KMS-11 (cell line): ENCODE results near the gene NKX2-8.

ENCODE experiments used
- H2AFZ ChIP-seq: fragments of 200-600 bp; sonication (generic); 2 replicates; pipeline ENCODE4 v1.6.1; 2016; ENCODE audit warnings: antibody characterized with exemption, mixed run types, low read depth
- H3K27ac ChIP-seq: fragments of 200-600 bp; sonication (generic); 2 replicates; pipeline ENCODE4 v1.6.1; 2016; ENCODE audit warnings: mild to moderate bottlenecking, mixed run types
- H3K27me3 ChIP-seq: fragments of 200-600 bp; sonication (generic); 2 replicates; pipeline ENCODE4 v1.6.1; 2017; ENCODE audit warnings: mild to moderate bottlenecking, low read depth, mixed run types, moderate library complexity; ENCODE audit not compliant: insufficient read depth
- H3K36me3 ChIP-seq: fragments of 200-600 bp; sonication (generic); 2 replicates; pipeline ENCODE4 v1.6.1; 2017; ENCODE audit warnings: mild to moderate bottlenecking, mixed run types; ENCODE audit not compliant: insufficient read depth
- H3K4me1 ChIP-seq: fragments of 200-600 bp; sonication (generic); 2 replicates; pipeline ENCODE4 v1.6.1; 2016; ENCODE audit warnings: mild to moderate bottlenecking, low read depth, mixed run types; ENCODE audit not compliant: poor library complexity, severe bottlenecking
- H3K4me2 ChIP-seq: fragments of 200-600 bp; sonication (generic); 2 replicates; pipeline ENCODE4 v1.7.0; 2016; ENCODE audit warnings: mild to moderate bottlenecking, mixed run types
- H3K4me3 ChIP-seq: fragments of 200-600 bp; sonication (generic); IDR thresholded peaks from 2 replicates; pipeline ENCODE4 v1.6.1; 2017; ENCODE audit warnings: low read depth, low read length, mixed read lengths; ENCODE audit not compliant: insufficient read depth
- H3K79me2 ChIP-seq: fragments of 200-600 bp; sonication (generic); 2 replicates; pipeline ENCODE4 v1.6.1; 2016; ENCODE audit warnings: low read depth, mixed run types; ENCODE audit not compliant: insufficient read depth
- H3K9ac ChIP-seq: fragments of 200-600 bp; sonication (generic); 2 replicates; pipeline ENCODE4 v1.6.1; 2016; ENCODE audit warnings: mild to moderate bottlenecking, mixed run types
- H4K20me1 ChIP-seq: fragments of 200-600 bp; sonication (generic); 2 replicates; pipeline ENCODE4 v1.6.1; 2016; ENCODE audit warnings: mild to moderate bottlenecking, mixed run types; ENCODE audit not compliant: insufficient read depth
- TF ChIP-seq, protein P1 (sequence below): fragments of 200-600 bp; sonication (generic); conservative IDR thresholded peaks from 2 replicates; pipeline ENCODE4 v1.6.1; 2017; ENCODE audit warnings: low read depth, mild to moderate bottlenecking, antibody characterized with exemption, low read length, moderate library complexity, mixed read lengths

Gene NKX2-8

GRCh38 chr14:36582011-36582873 lies at the start of gene NKX2-8:
NKX2-8 (minus strand) TSS chr14:36582614; CDS start chr14:36582389, 225 bp downstream.
- Histone ChIP-seq H3K9ac (no peak within 1 kb of the TSS), H3K4me1 (no peaks in the 10 kb centered on the region), H3K4me3 (no peak within 1 kb of the TSS), H2AFZ (peak within 1 kb of the TSS; percentile 82), H4K20me1 (no peaks in the 10 kb centered on the region), H3K27me3 (no peaks in the 10 kb centered on the region), H3K27ac (no peak within 1 kb of the TSS), H3K36me3 (no peaks in the 10 kb centered on the region), H3K79me2 (no peaks in the 10 kb centered on the region), H3K4me2 (peak within 1 kb of the TSS; percentile 54)
- TF ChIP-seq, protein P1, sequence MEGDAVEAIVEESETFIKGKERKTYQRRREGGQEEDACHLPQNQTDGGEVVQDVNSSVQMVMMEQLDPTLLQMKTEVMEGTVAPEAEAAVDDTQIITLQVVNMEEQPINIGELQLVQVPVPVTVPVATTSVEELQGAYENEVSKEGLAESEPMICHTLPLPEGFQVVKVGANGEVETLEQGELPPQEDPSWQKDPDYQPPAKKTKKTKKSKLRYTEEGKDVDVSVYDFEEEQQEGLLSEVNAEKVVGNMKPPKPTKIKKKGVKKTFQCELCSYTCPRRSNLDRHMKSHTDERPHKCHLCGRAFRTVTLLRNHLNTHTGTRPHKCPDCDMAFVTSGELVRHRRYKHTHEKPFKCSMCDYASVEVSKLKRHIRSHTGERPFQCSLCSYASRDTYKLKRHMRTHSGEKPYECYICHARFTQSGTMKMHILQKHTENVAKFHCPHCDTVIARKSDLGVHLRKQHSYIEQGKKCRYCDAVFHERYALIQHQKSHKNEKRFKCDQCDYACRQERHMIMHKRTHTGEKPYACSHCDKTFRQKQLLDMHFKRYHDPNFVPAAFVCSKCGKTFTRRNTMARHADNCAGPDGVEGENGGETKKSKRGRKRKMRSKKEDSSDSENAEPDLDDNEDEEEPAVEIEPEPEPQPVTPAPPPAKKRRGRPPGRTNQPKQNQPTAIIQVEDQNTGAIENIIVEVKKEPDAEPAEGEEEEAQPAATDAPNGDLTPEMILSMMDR: no peak

DNA sequence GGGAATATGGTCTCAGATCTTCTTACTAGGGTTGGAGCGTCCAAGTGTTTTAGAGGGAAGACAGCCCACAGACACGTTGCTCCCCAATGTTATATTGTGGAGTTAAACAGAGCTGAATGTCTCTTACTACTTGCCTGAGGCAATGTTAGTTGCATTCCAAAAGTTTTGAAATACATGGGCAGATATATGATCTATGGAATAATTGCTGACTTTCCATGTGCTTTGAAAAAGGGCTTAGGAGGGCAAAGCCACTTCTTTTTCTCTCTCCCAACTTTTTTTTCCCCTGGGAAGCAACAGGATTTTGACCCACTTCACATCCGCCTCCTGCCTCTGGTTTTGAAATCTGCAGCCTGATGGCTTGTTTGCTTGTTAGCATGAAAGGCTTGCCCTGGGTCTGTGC lies 45.6 kb upstream of the NKX2-8 start:
- H3K27me3 ChIP-seq: no peaks in the 10 kb centered on the region
- H3K9ac ChIP-seq: no peak overlapping the region
- TF ChIP-seq, protein P1: no peak
- H4K20me1 ChIP-seq: no peaks in the 10 kb centered on the region
- H3K79me2 ChIP-seq: no peaks in the 10 kb centered on the region
- no peak overlapping the region for H3K4me2 ChIP-seq
- no peaks in the 10 kb centered on the region for H3K36me3 ChIP-seq
- no peaks in the 10 kb centered on the region for H3K4me1 ChIP-seq
- H3K4me3 ChIP-seq: no peak overlapping the region
- H3K27ac ChIP-seq: no peak overlapping the region
- H2AFZ ChIP-seq: no peak overlapping the region

DNA sequence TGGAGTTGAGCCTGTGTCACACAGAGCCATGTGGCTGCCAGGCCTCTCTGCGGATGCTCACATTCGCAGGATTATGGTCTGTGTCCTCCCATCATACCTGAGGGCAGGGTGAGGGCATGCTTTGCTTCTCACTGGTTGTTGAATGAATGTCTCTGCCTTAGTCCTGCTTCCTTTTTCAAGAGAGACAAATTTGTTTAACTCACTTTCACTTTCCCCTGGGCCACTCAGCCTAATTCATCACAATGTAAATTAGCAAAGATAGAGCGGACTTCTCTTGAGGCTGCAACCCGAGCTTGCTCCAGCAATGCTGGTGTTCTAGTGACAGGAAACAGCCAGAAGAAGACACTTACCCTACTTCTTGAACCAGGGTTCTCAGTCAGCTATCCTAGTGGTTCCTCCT lies 43.7 kb upstream of the NKX2-8 start:
- TF ChIP-seq, protein P1: no peak
- no peak overlapping the region for H3K4me2 ChIP-seq

DNA sequence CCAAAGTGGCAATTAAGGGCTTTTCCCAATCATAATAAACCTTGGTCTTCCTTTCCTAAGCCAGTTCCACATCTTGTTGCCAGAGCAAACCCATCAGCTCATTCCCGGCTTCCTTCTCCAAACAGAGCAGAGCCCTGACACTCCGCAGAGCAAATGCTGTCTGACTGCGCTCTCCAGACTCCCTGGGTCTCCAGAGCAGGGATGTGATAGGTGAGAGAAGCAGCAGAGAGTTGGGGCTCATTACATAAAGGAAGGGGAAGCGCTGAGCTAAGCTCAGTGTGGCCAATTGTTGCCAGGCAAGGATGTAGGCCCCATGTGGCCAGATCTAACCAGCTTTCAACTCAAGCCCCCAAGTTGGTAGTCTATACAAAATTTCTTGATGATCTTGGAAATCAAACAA lies 43.0 kb upstream of the NKX2-8 start:
- no peaks in the 10 kb centered on the region for H3K4me1 ChIP-seq
- no peaks in the 10 kb centered on the region for H3K27me3 ChIP-seq
- no peak overlapping the region for H3K9ac ChIP-seq
- H4K20me1 ChIP-seq: no peaks in the 10 kb centered on the region
- H3K36me3 ChIP-seq: no peaks in the 10 kb centered on the region
- no peaks in the 10 kb centered on the region for H3K79me2 ChIP-seq
- H3K4me3 ChIP-seq: no peak overlapping the region
- H2AFZ ChIP-seq: no peak overlapping the region
- TF ChIP-seq, protein P1: no peak
- H3K27ac ChIP-seq: no peak overlapping the region
- no peak overlapping the region for H3K4me2 ChIP-seq

More for the DNA sequence above, 43.7 kb upstream of the NKX2-8 start:
- no peaks in the 10 kb centered on the region for H3K79me2 ChIP-seq
- no peak overlapping the region for H3K4me3 ChIP-seq
- no peak overlapping the region for H3K27ac ChIP-seq
- no peak overlapping the region for H3K9ac ChIP-seq
- H3K36me3 ChIP-seq: no peaks in the 10 kb centered on the region
- no peaks in the 10 kb centered on the region for H3K4me1 ChIP-seq
- H3K27me3 ChIP-seq: no peaks in the 10 kb centered on the region
- H4K20me1 ChIP-seq: no peaks in the 10 kb centered on the region
- H2AFZ ChIP-seq: no peak overlapping the region
